ENCODE measurements around the gene GTF2F2.
"Not testable (repeated sequence)": the region's sequence is repeated elsewhere in the genome, so short reads cannot be mapped to it uniquely, and the experiment has no call there.

Gene GTF2F2

DNA sequence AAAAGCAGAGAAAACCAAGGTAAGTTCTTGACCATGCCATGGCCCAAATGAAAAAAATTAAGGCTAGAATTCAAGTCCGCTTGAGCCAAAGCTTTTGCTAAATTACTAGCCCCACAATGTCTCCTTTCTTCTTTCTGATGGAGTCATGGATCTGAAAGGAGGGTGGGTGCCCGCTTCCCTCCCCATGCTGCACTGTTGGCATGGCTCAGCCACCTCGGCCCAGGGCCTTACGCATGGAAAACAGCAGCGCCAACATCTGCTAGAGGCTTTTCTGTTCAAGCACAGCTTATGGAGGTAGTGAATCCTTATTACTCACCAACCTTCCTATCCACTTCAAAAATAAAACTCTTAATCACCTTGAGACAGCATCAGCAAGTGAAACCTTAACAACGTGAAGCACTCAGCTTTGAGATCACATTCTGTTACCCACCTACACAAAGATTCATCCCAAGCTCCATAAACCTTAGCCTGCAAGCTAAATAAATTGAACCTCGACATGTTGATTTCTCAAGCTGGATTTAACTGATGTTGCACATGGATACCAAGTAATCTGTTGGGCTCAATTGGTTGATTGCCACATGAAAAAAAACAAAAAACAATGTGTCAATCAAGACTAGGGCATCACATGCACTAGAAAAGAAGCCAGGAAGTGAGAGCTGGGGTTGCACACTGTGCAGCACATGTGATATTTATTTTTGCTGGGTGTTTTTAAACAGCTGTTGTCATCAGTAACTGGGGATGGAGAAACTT, 177.3 kb downstream of the GTF2F2 start:
- peak; percentile 20 for DNase-seq (ENCODE audit: low read depth)
- no peak overlapping the region for H3K4me3 ChIP-seq (ENCODE audit: low read depth, low read length)
- TF ChIP-seq, protein P1, sequence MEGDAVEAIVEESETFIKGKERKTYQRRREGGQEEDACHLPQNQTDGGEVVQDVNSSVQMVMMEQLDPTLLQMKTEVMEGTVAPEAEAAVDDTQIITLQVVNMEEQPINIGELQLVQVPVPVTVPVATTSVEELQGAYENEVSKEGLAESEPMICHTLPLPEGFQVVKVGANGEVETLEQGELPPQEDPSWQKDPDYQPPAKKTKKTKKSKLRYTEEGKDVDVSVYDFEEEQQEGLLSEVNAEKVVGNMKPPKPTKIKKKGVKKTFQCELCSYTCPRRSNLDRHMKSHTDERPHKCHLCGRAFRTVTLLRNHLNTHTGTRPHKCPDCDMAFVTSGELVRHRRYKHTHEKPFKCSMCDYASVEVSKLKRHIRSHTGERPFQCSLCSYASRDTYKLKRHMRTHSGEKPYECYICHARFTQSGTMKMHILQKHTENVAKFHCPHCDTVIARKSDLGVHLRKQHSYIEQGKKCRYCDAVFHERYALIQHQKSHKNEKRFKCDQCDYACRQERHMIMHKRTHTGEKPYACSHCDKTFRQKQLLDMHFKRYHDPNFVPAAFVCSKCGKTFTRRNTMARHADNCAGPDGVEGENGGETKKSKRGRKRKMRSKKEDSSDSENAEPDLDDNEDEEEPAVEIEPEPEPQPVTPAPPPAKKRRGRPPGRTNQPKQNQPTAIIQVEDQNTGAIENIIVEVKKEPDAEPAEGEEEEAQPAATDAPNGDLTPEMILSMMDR (IDR thresholded peaks at IDR 0.05; ENCODE audit: insufficient read depth, low read depth, low read length, missing control alignments), result no peak

DNA sequence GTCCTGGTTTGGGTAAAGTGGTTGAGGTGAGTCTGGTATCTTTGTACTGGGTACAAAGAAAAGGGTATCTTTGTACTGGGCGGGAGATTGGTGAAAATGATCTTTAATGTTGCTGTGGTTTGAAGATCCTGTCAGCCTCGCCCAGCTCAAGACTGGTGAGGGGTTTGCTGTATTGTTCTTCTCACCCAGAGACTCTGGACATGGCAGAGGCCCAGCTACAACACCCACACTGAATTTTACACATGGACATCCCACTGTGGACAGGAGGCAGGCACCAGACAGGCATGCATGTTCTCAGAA, 177.8 kb downstream of the GTF2F2 start:
- TF ChIP-seq, protein P1 (IDR thresholded peaks at IDR 0.05; ENCODE audit: insufficient read depth, low read depth, low read length, missing control alignments), result no peak
- H3K4me3 ChIP-seq (ENCODE audit: low read depth, low read length), result no peak overlapping the region
- DNase-seq (ENCODE audit: low read depth), result no peak

DNA sequence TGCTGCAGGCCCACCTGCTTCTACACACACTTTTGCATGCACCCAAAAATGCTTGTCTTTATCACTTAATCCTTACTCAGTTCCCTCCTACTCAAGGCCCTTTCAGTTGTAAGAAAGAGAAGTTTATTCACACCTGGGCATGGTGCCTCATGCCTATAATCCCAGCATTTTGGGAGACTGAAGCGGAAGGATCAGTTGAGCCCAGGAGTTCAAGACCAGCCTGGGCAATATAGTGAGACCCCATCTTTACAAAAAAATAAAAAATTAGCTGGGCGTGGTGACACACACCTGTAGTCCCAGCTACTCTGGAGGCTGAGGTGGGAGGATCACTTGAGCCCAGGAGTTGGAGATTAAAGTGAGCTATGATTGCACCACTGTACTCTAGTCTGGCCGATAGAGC, 178.2 kb downstream of the GTF2F2 start:
- DNase-seq (ENCODE audit: low read depth); H3K4me3 ChIP-seq (ENCODE audit: low read depth, low read length): not testable (repeated sequence)

DNA sequence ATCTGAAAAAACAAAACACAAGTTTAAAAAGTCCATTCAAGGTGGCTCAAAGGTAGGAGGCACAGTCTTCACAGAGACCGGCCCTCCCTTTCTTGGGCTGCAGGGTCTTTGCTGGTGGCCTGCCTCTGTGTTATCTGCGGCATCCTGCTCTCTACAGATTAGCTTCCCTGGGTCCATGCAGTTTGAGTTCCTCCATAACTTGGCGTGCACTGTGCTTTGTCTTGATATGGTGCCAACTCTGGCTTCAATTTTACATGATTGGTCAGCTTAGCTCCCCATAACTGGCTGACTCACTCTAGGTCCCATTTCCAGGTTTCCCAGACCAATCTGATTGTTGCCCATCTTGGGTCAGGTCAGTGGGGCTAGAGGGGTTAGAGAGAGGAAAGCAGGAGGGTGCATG, 178.9 kb downstream of the GTF2F2 start:
- H3K4me3 ChIP-seq (ENCODE audit: low read depth, low read length), result no peak overlapping the region
- TF ChIP-seq, protein P1 (IDR thresholded peaks at IDR 0.05; ENCODE audit: insufficient read depth, low read depth, low read length, missing control alignments), result no peak
- no peak for DNase-seq (ENCODE audit: low read depth)

DNA sequence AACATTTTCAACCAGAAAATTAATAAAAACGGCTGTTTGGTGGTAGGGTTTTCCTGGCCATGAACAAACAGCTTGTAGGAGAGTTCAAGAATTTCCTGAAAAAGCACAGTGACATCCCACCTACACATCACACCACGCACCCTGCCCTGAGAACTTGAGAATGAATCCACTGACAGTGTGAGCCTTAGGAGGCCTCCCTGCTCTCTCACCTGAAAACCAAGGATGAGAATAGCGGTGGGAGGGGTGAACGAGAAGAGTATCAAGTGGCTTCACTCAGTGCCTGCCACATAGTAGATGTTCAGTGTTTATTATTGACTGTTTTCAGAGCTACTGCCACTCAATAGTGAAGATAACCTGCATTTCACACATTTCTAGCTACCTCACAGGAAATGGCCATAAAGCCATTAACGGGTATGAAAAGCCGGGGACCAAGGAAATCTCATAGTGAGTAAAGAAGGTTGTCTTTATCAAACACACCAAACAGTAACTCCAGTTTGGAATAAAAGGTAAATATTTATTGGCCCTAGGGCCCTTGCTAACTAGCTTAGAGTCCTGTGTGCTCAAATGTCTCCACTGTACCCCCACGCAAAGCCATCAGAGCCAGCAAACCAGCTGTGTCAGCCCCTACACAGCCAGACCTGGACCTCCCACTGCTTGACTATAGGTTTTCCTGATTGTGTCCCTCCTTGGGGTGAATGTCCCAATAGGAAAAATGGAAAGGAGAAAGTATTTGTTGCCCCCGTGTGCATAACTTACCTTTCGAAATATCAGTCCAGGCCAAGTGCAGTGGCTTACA, 180.1 kb downstream of the GTF2F2 start:
- no peak overlapping the region for H3K4me3 ChIP-seq (ENCODE audit: low read depth, low read length)
- TF ChIP-seq, protein P1 (IDR thresholded peaks at IDR 0.05; ENCODE audit: insufficient read depth, low read depth, low read length, missing control alignments), result no peak
- DNase-seq (ENCODE audit: low read depth), result no peak

DNA sequence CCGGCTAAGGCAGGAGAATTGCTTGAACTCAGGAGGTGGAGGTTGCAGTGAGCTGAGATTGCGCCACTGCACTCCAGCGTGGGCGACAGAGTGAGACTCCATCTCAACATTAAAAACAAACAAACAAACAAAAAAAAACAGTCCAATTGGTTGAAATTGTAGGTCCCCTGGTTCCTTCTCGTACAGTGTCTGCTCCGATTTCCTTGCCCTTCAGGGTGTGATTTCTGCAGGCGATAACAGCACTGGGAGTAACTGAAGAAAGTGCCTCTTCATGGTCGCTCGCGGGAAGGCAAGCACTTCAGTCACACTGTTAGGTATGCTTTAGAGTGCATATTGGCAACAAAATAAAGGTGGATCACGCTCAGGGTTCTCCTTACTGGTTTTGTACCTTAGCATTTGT, 181.0 kb downstream of the GTF2F2 start:
- TF ChIP-seq, protein P1 (IDR thresholded peaks at IDR 0.05; ENCODE audit: insufficient read depth, low read depth, low read length, missing control alignments), result no peak
- no peak for DNase-seq (ENCODE audit: low read depth)
- no peak overlapping the region for H3K4me3 ChIP-seq (ENCODE audit: low read depth, low read length)

DNA sequence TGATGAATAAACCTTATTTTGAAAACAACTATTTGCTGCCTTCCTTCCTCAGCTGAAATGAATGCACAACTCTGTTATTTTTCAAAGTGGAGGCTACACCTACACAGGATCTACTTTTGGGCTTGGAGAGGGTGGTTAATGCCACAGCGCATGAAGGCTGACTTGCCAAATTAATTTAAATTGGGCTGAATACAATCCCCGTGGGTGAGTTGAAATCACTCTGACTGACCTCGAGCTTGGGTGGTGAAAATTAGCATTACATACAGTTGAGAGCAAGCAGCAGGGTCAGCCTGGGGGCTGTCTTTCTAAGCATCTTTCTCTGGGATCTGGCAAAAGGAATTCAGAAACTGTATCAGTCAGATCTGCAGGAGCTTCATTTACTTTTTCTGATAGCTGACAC, 182.2 kb downstream of the GTF2F2 start:
- TF ChIP-seq, protein P1 (IDR thresholded peaks at IDR 0.05; ENCODE audit: insufficient read depth, low read depth, low read length, missing control alignments), result no peak
- no peak overlapping the region for H3K4me3 ChIP-seq (ENCODE audit: low read depth, low read length)
- DNase-seq (ENCODE audit: low read depth), result no peak
